ENCODE data around the gene ROBO1.

Gene ROBO1

DNA sequence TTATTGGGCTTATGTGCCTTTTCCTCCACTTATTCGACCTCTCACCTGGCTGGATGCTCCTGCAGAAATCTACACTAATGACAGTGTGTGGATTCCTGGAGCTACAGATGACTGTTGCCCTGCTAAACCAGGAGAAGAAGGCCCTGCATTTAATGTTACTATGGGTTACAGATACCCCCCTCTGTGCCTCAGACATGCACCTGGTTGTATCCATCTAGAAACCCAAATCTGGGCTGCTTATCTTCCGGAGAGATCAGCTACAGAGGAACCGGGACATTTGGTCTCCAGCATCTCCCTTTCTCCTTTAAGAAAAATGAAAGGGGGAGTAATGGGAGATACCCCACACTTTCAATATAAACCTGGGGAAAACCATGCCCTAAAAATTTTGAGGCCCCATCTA is 710.0 kb downstream of the ROBO1 start:
- no peak for DNase-seq (ENCODE audit: low spot score)

DNA sequence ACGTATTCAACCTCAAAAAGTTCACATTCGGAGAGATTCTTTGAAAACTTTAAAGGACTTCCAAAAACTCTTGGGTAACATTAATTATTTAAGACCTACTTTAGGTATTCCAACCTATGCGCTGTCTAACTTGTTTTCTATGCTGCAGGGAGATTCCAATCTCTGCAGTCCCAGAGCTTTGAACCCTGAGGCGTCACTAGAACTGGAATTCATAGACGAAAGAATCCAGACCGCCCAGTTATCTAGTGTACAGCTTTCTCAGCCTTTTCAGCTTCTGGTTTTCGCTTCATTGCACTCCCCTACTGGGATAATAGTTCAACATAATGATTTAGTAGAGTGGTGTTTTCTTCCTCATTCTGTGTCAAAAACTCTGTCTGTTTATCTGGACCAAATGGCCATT is 711.3 kb downstream of the ROBO1 start:
- no peak for DNase-seq (ENCODE audit: low spot score)

DNA sequence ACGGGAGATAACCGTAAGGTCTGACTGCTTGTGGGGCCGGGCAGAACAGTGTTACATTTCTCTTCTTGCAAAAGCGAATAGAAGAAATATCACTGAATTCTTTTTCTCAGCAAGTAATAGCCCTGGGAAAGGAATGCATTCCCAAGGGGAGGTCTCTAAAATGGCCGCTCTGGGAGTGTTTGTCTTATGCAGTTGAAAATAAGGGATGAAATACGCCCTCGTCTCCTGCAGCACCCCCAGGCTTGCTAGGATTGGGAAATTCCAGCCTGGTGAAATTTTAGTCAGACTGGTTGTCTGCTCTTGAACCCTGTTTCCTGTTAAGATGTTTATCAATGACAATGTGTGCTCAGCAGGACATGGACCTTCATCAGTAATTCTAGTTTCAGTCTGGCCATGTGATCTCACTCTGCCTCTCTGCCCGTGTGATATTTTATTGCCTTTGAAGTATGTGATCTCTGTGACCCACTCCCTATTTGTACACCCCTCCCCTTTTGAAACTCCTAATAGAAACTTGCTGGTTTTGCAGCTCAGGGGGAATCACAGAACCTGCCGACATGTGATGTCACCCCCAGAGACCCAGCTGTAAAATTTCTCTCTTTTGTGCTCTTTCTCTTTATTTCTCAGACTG is 715.6 kb downstream of the ROBO1 start:
- DNase-seq (ENCODE audit: low spot score): no peak

DNA sequence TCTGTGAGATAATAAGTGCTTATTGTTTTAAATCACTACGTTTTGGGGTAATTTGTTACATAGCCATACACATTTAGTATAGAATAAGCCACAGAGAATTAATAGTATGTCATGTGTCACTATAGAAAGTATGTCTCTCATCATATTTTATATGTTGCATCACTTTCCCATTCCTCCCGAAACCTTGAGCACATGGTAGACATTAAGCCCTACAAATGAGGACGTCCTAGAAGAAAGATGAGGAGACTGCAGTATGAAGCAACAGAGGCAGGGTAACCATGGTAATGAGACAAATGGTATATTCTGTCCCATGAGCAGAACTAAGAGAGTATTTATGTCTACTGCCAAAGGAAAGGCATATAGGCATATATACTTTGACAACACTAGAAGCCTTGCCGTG is 720.2 kb downstream of the ROBO1 start:
- DNase-seq (ENCODE audit: low spot score): no peak

DNA sequence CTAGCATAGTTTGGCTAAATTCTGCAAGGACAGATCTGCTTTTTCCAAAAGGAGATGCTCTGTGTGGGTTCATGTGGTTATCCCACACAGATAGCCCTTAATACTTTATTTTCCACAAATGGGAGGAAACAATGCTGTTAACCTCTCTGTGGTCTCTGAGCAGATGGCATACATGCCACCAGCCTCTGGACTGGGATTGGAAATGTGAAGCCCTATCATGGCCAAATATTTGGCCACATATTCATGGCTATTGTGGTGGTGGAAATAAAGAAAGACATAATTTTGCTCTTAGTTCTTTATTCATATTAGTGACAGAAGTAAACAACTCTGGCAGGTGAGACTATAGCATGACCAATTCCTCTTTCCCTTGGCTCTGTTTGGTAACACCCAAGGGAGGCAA is 726.2 kb downstream of the ROBO1 start:
- DNase-seq (ENCODE audit: low spot score): no peak

DNA sequence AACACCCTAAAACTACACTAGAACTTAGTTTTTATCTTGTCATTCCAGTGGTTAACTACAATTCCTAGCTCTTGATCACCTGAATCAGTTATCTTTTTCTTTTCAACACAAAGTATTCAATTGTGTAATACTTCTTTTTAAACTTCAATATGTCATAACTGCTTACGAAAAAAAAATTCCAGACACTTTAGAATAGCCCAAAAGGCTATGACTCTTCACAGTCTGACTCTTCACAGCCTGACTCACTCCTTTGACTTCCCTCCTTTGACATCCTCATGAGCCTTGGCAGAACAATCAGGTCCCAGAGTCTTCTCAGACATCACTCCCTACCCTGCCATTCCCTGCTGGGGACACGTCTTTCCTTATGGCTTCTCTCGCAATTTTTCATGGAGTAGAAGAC is 727.1 kb downstream of the ROBO1 start:
- peak; percentile 64 for DNase-seq (ENCODE audit: low spot score)

DNA sequence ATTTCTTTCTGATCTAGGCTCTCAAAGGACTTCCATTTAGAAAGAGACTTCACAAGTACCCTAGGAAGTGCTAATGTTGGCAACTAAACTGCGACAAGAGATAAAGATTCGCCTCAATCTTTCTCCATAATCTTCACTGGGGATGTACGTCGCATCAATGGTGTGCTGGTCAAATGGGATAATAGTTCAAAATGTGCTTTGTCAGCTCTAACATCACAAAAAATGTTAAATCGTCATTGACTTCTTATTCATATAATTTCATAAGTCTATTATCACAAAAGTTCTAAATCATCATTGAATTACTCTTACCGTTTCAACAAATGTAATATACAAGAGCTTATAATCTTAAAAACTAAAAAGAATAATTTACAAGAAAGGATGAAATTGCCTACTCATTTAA is 727.7 kb downstream of the ROBO1 start:
- no peak for DNase-seq (ENCODE audit: low spot score)

DNA sequence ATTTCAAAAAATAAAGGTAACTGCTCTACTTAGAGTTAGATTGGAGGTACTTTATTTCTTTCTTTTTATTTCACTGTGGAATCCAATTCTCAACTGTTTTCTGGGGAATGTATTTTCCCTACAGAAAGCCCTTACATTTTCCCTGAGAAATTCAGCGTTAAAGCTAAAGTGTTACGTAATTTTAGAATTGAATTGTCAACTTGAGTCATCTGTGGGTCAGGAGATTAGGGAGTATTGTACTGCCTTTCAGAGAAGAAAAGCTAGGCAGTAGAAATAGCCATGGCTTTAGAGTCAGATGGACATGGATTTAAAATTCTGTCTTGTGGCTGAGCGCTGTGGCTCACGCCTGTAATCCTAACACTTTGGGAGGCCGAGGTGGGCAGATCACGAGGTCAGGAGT is 728.6 kb downstream of the ROBO1 start:
- no peak for DNase-seq (ENCODE audit: low spot score)

DNA sequence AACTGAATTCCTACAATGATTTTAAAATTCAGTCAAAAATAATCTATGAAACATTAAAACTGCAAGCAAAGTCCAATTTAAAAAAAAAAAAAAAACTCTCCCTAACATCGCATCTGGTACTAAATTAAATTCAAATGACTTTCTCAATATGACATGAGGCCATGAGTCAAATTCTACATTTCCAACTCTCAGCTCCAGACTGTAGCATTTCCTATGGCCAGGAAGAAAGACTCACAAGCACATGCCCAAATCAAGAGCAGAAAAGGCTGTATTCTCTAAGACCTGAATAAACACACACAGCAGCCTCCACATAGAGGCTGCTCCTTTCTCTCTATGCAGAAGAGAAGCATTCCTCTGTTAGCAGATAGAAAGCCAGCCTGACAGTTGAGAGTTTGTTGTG is 729.2 kb downstream of the ROBO1 start:
- DNase-seq (ENCODE audit: low spot score): no peak

DNA sequence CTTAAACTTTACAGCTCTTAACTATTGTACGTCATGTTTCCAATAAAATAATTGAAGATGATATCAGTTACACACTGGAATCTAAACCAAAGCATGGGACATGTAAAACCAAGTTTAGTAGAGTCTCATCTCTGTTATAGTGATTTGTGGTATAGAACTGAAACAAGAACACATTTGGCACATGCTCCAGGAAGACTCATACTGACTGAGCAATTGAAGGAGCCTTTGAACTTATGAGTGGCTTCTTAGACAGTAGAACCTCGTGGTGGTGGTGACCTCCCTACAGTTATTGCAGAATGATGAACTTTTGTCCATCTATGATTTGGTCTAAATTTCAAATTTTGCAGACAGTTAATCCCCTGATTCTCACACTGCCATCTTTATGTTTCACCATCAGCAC is 729.7 kb downstream of the ROBO1 start:
- peak; percentile 27 for DNase-seq (ENCODE audit: low spot score)

DNA sequence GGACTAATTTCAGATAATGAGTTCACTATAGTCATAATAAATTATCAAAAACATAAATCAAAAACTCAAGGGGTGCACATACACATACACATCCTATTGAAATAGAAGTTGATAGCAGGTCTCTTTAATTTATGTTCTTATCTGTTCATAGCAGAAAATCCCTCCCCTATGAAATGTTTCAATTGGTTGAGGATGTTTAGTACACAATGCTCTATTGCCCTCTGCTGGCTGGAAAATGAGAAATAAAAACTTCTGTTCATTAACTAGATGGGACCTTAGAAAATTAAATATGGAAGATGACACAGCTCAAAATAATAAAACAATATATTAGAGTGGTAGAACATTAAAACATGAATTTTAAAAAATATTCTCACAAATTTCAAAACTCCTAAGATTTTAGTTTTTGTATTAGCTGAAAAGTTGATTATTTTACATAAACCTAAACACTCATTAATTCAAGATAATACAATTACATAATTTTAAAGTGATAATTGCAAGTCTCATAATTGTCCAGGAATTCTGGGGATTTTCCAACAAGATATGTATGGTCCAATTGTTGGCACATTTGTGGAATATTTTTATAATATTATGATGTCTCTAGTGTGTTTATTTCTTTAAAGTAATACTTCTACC is 735.0 kb downstream of the ROBO1 start:
- peak; percentile 67 for DNase-seq (ENCODE audit: low spot score)

DNA sequence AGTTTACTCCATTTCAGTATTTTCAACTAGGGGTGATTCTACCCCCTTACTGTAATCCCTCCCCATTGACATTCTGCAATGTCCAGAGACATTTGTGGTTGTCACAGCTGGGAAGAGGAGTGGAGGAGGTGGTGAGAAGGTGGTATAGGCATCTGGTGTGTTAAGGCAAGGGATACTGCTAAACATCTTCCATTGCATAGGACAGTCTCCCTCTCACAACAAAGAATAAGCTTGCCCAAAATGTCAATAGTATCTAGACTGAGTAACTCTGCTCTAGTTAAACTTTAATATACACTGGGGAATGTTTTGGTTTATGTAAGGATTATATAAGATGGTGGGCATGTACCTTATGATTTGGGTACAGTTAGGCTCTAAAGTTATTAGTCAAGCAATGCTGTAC is 737.6 kb downstream of the ROBO1 start:
- DNase-seq (ENCODE audit: low spot score): no peak

DNA sequence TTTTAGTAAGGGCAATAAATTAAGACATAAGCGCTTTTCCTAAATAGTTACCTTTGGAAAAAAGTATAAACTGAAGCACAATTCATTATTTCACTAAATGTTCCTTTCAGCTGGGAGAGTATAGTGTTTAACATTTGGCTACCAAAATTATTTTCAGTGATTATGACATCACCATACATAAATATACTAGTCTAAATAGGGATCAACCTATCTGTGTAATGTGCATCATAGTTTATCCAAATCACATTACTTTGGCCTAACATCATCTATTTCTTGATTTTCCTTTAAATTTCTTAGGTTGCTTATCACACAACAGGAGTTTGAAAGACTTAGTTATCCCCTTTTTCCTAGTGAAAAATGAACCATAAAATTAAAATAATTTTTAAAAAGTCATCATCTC is 738.9 kb downstream of the ROBO1 start:
- DNase-seq (ENCODE audit: low spot score): no peak

DNA sequence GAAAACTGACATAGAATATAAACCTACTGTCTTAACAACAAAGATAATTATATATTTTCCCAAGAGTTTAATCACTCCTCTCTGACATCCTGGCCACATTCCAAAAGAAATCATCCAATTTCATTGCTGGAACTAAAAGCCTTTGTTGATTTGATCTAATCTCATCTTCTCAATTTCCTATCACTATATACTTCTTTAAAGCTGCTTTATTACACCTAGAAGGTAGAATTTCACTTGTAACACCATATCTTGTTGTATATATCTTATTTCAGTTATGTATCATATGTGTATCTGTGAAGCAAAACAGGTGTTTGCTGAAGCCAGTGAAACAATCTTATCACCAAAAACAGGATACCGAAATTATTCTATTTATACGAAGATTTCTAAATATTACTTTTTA is 740.2 kb downstream of the ROBO1 start:
- DNase-seq (ENCODE audit: low spot score): no peak

DNA sequence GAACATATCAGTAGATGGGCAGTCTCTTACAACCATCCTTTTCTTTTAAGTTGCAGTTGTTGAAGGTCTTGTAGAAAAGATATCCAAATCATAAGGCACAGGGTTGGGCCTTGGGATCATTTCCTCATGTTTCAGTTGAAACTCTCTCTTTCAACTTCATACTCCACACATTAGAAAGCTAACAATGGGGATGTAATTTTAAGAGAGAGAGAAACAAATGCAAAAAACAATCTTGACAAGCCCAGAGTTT is 747.9 kb downstream of the ROBO1 start:
- no peak for DNase-seq (ENCODE audit: low spot score)

DNA sequence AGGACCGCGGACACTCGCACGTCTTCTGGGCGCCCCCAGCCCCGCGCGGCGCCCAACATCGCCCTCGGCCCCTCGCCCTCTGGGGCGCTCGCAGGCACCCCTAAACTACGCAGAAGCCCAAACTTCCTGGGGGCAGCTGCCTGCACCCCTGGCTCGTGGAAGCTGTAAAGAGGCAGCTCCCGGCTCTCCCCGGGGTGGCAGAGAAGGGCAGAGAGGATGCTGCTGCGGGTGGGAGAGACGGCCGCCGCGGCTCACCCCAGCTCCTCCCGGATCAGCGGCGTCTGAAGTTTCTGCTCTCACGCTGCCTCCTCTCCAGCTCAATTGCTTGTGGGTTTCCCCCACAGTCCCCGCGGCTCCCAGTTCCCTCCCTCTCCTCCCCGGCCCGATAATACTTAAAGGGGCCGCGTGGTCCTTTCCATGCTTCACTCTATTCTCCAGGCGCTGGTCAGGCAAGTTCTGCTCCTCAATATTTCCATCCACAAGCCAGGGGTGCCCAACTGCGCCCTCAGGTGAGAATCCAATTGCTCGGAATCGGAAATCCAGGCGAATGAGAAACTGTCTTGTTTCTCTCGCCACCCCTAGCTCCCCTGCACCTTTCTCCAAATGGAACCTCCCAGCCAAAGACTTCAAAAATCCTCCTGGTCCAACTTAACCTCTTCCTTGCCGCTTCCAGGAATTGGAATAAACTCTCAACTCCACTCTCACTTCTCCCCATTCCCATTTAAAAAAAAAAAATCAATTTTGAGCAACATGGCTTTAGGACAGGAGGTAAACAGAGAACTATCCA is 748.5 kb downstream of the ROBO1 start:
- peak; percentile 91 for DNase-seq (ENCODE audit: low spot score)

DNA sequence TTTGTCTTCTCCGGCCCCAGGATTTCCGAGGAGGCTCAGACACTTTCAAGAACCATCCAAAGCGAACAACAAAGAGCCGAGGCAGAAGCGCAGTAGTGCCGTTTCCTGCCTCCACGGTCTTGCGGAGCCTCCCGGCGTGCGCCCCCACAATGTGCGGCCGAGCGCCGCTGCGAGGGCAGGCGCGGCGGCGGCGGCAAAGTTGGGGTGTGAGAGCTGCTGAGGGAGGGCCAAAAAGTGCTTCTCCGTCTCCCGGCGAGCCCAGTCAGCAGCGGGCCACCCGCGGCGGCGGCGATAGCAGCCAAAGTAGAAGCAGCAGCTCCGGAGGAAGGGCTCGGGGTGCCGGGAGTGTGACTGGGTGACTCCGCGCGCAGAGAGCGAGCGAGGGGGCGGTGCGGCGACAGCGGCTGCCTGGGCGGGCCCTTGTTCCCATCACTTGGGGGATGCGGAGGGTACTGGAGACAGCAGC is 749.1 kb downstream of the ROBO1 start:
- DNase-seq (ENCODE audit: low spot score): peak; percentile 69

DNA sequence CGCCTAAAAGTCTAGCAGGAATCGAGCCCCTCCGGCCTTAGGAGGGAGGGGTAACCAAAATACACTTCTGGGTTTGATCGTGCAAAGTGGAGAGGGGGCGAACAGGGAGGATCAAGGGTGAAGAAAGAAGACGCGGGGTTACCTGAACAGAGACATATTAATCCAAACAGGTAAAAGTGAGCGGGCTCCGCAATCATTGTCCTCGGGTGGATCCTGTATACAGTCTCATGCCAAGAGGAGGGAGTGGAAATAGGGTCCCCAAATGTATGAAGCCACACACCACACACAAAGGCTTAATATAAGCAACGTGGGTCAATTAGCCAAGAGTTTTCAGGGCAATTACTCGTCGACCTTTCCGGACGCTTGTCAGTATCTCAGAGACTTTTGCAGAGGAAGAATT is 749.5 kb downstream of the ROBO1 start:
- no peak for DNase-seq (ENCODE audit: low spot score)

DNA sequence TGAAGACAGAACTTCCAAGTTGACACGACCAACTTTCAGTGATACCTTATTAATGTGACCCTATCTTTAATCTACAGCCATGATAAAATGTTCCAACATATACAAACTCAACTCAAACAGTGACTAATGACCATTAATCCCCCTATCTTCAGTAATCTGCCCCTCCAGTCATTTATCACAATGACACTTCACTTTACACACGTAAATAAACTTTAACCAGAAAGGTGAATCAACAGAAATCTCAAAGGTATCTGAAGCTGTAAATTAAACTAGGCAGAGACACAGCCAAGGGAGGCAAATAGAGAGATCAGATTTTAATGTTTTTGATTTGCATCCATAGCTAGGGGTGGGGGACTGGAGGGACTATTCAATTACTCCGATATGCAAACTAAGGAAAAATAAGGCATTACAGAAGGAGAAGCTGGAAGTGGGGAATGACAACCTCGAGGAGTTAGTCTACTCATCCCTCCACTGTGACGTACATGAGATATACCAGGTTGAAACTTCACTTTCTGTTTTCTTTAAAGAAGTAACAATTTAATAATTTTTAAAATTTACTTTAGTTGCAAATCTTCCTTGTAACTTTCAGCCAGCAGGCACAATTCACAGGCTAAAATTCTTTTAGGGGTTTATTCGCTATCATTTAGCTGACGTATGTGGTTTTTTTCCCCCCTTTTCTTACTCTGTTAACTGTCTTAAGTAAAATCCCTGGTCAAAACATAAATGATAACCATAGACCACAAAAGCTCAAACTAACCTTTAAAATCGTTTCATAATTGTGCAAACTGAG is 751.0 kb downstream of the ROBO1 start:
- DNase-seq (ENCODE audit: low spot score): peak; percentile 49

DNA sequence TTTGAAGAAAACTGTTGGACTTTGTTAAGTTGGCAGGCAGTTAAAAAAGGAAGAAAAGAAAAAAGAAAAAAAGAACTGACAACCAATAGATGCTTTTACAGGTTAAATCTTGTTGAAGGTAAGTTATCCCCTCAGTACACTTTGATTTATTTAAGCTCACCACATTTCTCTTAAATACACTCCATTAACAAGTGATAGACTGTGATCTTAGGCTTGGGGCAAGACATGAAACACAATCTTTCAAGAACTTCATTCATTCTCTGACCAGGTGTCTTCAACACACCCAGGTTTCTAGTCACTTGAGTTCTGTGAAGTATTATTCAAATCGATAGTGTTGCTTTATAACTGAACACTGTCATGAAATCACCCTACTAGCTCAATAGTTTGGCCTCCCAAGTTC is 751.9 kb downstream of the ROBO1 start:
- no peak for DNase-seq (ENCODE audit: low spot score)

DNA sequence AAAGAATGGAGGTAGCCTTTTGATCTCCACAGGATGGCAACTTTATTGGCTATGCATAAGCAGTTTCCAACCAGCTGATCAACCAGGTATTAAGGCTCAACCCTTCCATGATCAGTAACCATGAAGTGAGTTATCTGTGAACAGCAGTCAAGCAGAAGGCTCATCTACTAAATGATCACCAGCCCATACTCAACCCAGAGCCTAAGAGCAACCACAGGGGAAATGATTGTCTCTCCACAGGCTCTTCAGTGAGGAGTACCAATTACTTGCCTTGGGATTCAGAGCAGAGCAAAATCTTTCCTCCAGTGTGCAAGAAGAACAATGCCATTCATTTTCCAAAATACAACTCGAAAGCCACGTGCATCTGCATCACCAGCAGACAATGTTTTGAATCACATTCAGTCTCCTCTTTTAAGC is 754.8 kb downstream of the ROBO1 start:
- no peak for DNase-seq (ENCODE audit: low spot score)

DNA sequence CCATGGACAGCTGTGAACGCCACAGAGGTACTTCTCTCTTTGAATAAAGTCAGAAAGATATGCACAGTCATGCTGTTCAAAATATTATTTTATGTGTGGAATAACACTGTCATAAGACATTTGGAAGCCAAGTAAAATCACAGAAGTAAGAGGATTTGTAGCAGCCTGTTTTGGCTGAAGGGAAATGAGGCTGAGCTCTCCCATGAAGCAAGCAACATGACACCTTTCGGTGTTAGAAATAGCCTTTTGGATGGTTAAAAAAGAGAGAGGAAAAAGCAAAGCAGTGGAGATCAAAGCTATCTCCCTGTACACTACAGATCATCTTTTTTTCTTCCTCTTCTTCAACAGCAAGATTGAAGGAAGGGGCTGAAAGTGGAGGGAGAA is 755.3 kb downstream of the ROBO1 start:
- DNase-seq (ENCODE audit: low spot score): no peak

Data from RKO (cell line).